ENCODE data around the gene ZNRF4.
"Not testable (repeated sequence)": the region's sequence is repeated elsewhere in the genome, so short reads cannot be mapped to it uniquely, and the experiment has no call there.

ZNRF4 gene

GRCh38 chr19:5455367-5456129, at the start of gene ZNRF4:
Gene ZNRF4 (plus strand): TSS chr19:5455417. CDS start chr19:5455492, 75 bp downstream.
- no peak for DNase-seq (ENCODE audit: low spot score)

GRCh38 chr19:5406198-5406597, 49.0 kb upstream of the ZNRF4 start:
- DNase-seq (ENCODE audit: low spot score), result not testable (repeated sequence)

- DNase-seq (ENCODE audit: low spot score), result no peak
Observed at GRCh38 chr19:5406816-5407215, 48.4 kb upstream of the ZNRF4 start.

- DNase-seq (ENCODE audit: low spot score), result no peak
Observed at GRCh38 chr19:5407356-5407755, 47.9 kb upstream of the ZNRF4 start.

- no peak for DNase-seq (ENCODE audit: low spot score)
Observed at GRCh38 chr19:5417495-5418436, 37.5 kb upstream of the ZNRF4 start.

- DNase-seq (ENCODE audit: low spot score), result no peak
Observed at GRCh38 chr19:5418677-5419076, 36.5 kb upstream of the ZNRF4 start.

GRCh38 chr19:5420953-5421352, 34.3 kb upstream of the ZNRF4 start:
- DNase-seq (ENCODE audit: low spot score), result no peak

GRCh38 chr19:5423567-5424125, 31.6 kb upstream of the ZNRF4 start:
- no peak for DNase-seq (ENCODE audit: low spot score)

GRCh38 chr19:5424192-5424973, 30.8 kb upstream of the ZNRF4 start:
- DNase-seq (ENCODE audit: low spot score), result no peak

- DNase-seq (ENCODE audit: low spot score), result no peak
Observed at GRCh38 chr19:5425260-5425659, 30.0 kb upstream of the ZNRF4 start.

- no peak for DNase-seq (ENCODE audit: low spot score)
Observed at GRCh38 chr19:5430237-5430636, 25.0 kb upstream of the ZNRF4 start.

GRCh38 chr19:5432687-5433086, 22.5 kb upstream of the ZNRF4 start:
- DNase-seq (ENCODE audit: low spot score), result no peak

- no peak for DNase-seq (ENCODE audit: low spot score)
Observed at GRCh38 chr19:5434351-5434917, 20.8 kb upstream of the ZNRF4 start.

GRCh38 chr19:5434970-5435641, 20.1 kb upstream of the ZNRF4 start:
- DNase-seq (ENCODE audit: low spot score), result no peak

- DNase-seq (ENCODE audit: low spot score), result no peak
Observed at GRCh38 chr19:5435642-5436017, 19.6 kb upstream of the ZNRF4 start.

- no peak for DNase-seq (ENCODE audit: low spot score)
Observed at GRCh38 chr19:5436106-5436947, 18.9 kb upstream of the ZNRF4 start.

GRCh38 chr19:5436948-5437306, 18.3 kb upstream of the ZNRF4 start:
- DNase-seq (ENCODE audit: low spot score), result no peak

GRCh38 chr19:5438756-5439155, 16.5 kb upstream of the ZNRF4 start:
- not testable (repeated sequence) for DNase-seq (ENCODE audit: low spot score)

- no peak for DNase-seq (ENCODE audit: low spot score)
Observed at GRCh38 chr19:5439452-5439851, 15.8 kb upstream of the ZNRF4 start.

GRCh38 chr19:5440299-5440698, 14.9 kb upstream of the ZNRF4 start:
- no peak for DNase-seq (ENCODE audit: low spot score)
